Caco-2 (cell line): Measurements from ENCODE around the gene SARS1. TPM values are rescaled to one million over a fixed set of nuclear protein-coding genes. Genes with fewer than 3 reads are reported as not detected.

ENCODE experiments used
- BruUV-seq: library from RNA; stranded (reverse); fragments of 400-500 nt; replicated peaks from 2 replicates; lab custom pipeline; 2021; lab: Mats Ljungman, UMichigan
- CTCF ChIA-PET: fragments of 300-600 bp; sonication (Branson Sonifier 250); formaldehyde crosslinking; loops from one replicate; lab custom pipeline; 2022; ENCODE audit warnings: antibody characterized with exemption; lab: Charles Lee
- POLR2A ChIA-PET: fragments of 300-600 bp; sonication (Branson Sonifier 250); formaldehyde crosslinking; loops from one replicate; lab custom pipeline; 2022; ENCODE audit warnings: antibody characterized with exemption; lab: Charles Lee
- DNase-seq, 2 experiments: peaks; one replicate each; pipeline versions ENCODE4 v3.0.0 to v3.0.0-alpha.2; 2020 to 2022
- H3K27me3 ChIP-seq: replicated peaks from 2 replicates; pipeline ENCODE4 v1.6.0; 2011; ENCODE audit warnings: low read length; ENCODE audit not compliant: control insufficient read depth, insufficient read depth
- H3K36me3 ChIP-seq: 2 replicates; pipeline ENCODE4 v1.5.1; 2011; ENCODE audit warnings: low read length; ENCODE audit not compliant: control insufficient read depth, insufficient read depth
- H3K4me1 ChIP-seq: fragments of 250-450 bp; sonication (Bioruptor Pico); 2 replicates; pipeline ENCODE4 v1.5.1; 2020; ENCODE audit warnings: mild to moderate bottlenecking
- H3K4me3 ChIP-seq: 2 replicates; pipeline ENCODE4 v1.5.1; 2011; ENCODE audit warnings: low read depth, mild to moderate bottlenecking, control low read depth, low read length
- H3K9me3 ChIP-seq: fragments of 250-450 bp; sonication (Bioruptor Pico); 2 replicates; pipeline ENCODE4 v1.5.1; 2020; ENCODE audit warnings: mild to moderate bottlenecking, moderate library complexity
- H3K27ac Mint-ChIP-seq: one replicate; pipeline ENCODE4 v1.8.0; 2022; ENCODE audit warnings: mixed read lengths; ENCODE audit not compliant: unreplicated experiment
- H3K27me3 Mint-ChIP-seq: one replicate; pipeline ENCODE4 v1.8.0; 2022; ENCODE audit warnings: mixed read lengths; ENCODE audit not compliant: insufficient read depth, unreplicated experiment
- H3K36me3 Mint-ChIP-seq: one replicate; pipeline ENCODE4 v1.8.0; 2022; ENCODE audit warnings: mild to moderate bottlenecking, mixed read lengths; ENCODE audit not compliant: insufficient read depth, unreplicated experiment
- H3K4me1 Mint-ChIP-seq: one replicate; pipeline ENCODE4 v1.8.0; 2022; ENCODE audit warnings: low read depth, mixed read lengths; ENCODE audit not compliant: unreplicated experiment
- H3K4me3 Mint-ChIP-seq: one replicate; pipeline ENCODE4 v1.8.0; 2022; ENCODE audit warnings: mild to moderate bottlenecking, moderate library complexity, mixed read lengths; ENCODE audit not compliant: unreplicated experiment
- H3K9me3 Mint-ChIP-seq: one replicate; pipeline ENCODE4 v1.8.0; 2022; ENCODE audit warnings: mixed read lengths; ENCODE audit not compliant: unreplicated experiment
- CTCF ChIP-seq, 2 experiments: fragments of 200-600 bp in 1 of 2; IDR thresholded peaks; 1 replicate in 1 of 2; 2 replicates in 1 of 2; pipeline versions ENCODE4 v1.5.1 to v1.8.0; 2011 to 2022; ENCODE audit warnings: antibody characterized with exemption in 1 of 2, control low read depth in 1 of 2, inconsistent platforms in 1 of 2, low read depth in 1 of 2, low read length in 1 of 2, mild to moderate bottlenecking in 1 of 2, moderate library complexity in 1 of 2; ENCODE audit not compliant: insufficient read depth in 1 of 2, severe bottlenecking in 1 of 2, unreplicated experiment in 1 of 2
- intact Hi-C: fragments of 100-400 bp; cut with micrococcal nuclease; formaldehyde crosslinking; loops from one replicate; pipeline ENCODE4 v1.10.0; 2022; ENCODE audit not compliant: unreplicated experiment
- total RNA-seq: library from RNA; stranded (reverse); gene quantifications from 2 replicates; pipeline ENCODE4 v1.2.3, GENCODE V29; 2022

SARS1 gene
- total RNA-seq, 1 experiment from 2014 or later = 225 TPM

GRCh38 chr1:109191891-109192290, 21.8 kb upstream of the SARS1 start:
- Mint-ChIP-seq H3K27me3 (no peaks in the 10 kb centered on the region), H3K4me3 (no peak overlapping the region), H3K27ac (no peak overlapping the region), H3K4me1 (peaks cover under 1% of the 10 kb centered on the region), H3K36me3 (no peaks in the 10 kb centered on the region), H3K9me3 (no peaks in the 10 kb centered on the region)
- Histone ChIP-seq H3K4me1 (no peaks in the 10 kb centered on the region), H3K36me3 (no peaks in the 10 kb centered on the region), H3K27me3 (no peaks in the 10 kb centered on the region), H3K9me3 (no peaks in the 10 kb centered on the region), H3K4me3 (no peak overlapping the region)
- DNase-seq = no peak
- BruUV-seq = no TSS peak
- ChIA-PET POLR2A (no interaction called here), CTCF (no interaction called here)
- intact Hi-C loops = loop anchor here (2.0 kb wide), 1 partner anchor 57 kb away; no protein-coding TSS in a partner anchor
- TF ChIP-seq CTCF (IDR thresholded peaks at IDR 0.05; ENCODE audit: insufficient read depth in 1 of 2, low read depth in 1 of 2, low read length in 1 of 2, severe bottlenecking in 1 of 2, unreplicated experiment in 1 of 2) = no peak

GRCh38 chr1:109192433-109192832, 21.3 kb upstream of the SARS1 start:
- ChIA-PET CTCF (no interaction called here), POLR2A (no interaction called here)
- TF ChIP-seq CTCF (IDR thresholded peaks at IDR 0.05; ENCODE audit: insufficient read depth in 1 of 2, low read depth in 1 of 2, low read length in 1 of 2, severe bottlenecking in 1 of 2, unreplicated experiment in 1 of 2) = no peak
- no TSS peak for BruUV-seq
- no peaks in the 10 kb centered on the region for H3K27me3 Mint-ChIP-seq
- intact Hi-C loops = loop anchor here (2.0 kb wide), 1 partner anchor 58 kb away; no protein-coding TSS in a partner anchor
- Histone ChIP-seq H3K36me3 (no peaks in the 10 kb centered on the region), H3K27me3 (no peaks in the 10 kb centered on the region), H3K4me3 (no peak overlapping the region), H3K9me3 (no peaks in the 10 kb centered on the region), H3K4me1 (peaks cover 5% of the 10 kb centered on the region; the same call in 1 of the 2 replicates)
- peaks cover 5% of the 10 kb centered on the region for H3K4me1 Mint-ChIP-seq
- H3K4me3 Mint-ChIP-seq = no peak overlapping the region
- H3K9me3 Mint-ChIP-seq = no peaks in the 10 kb centered on the region
- H3K36me3 Mint-ChIP-seq = no peaks in the 10 kb centered on the region
- DNase-seq = no peak
- H3K27ac Mint-ChIP-seq = no peak overlapping the region

- TF ChIP-seq CTCF (IDR thresholded peaks at IDR 0.05; ENCODE audit: insufficient read depth in 1 of 2, low read depth in 1 of 2, low read length in 1 of 2, severe bottlenecking in 1 of 2, unreplicated experiment in 1 of 2) = peak; percentile 73 to 82
- Histone ChIP-seq H3K4me3 (no peak overlapping the region), H3K27me3 (no peaks in the 10 kb centered on the region), H3K36me3 (no peaks in the 10 kb centered on the region), H3K4me1 (peaks cover 8% of the 10 kb centered on the region; the same call in 1 of the 2 replicates), H3K9me3 (no peaks in the 10 kb centered on the region)
- BruUV-seq = no TSS peak
- no peaks in the 10 kb centered on the region for H3K36me3 Mint-ChIP-seq
- H3K4me1 Mint-ChIP-seq = peaks cover 8% of the 10 kb centered on the region
- no peaks in the 10 kb centered on the region for H3K27me3 Mint-ChIP-seq
- intact Hi-C loops = loop anchor here (1.0 to 2.0 kb wide), 4 partner anchors 13 to 105 kb away; a partner anchor contains a TSS
- peak; percentile 59 to 80 for DNase-seq
- H3K27ac Mint-ChIP-seq = no peak overlapping the region
- CTCF ChIA-PET = interaction anchor here (0.6 to 1.3 kb wide), 4 partner anchors 12 to 81 kb away, joined by 3 to 4 read pairs (median 3); a partner anchor contains a TSS
- H3K4me3 Mint-ChIP-seq = no peak overlapping the region
- no peaks in the 10 kb centered on the region for H3K9me3 Mint-ChIP-seq
- POLR2A ChIA-PET = no interaction called here
Measured at GRCh38 chr1:109193653-109194590, 19.8 kb upstream of the SARS1 start.
